GM12801 (cell line): ENCODE data around the gene OSBPL10.

Source experiments
- TF ChIP-seq, protein P1 (sequence below): IDR thresholded peaks from one replicate; pipeline ENCODE4 v1.5.1; 2011; ENCODE audit warnings: control low read depth; ENCODE audit not compliant: insufficient read length; ENCODE audit errors: extremely low read depth

The OSBPL10 gene

GRCh38 chr3:31927811-31928210 lies 53.3 kb downstream of the OSBPL10 start:
- TF ChIP-seq, protein P1, sequence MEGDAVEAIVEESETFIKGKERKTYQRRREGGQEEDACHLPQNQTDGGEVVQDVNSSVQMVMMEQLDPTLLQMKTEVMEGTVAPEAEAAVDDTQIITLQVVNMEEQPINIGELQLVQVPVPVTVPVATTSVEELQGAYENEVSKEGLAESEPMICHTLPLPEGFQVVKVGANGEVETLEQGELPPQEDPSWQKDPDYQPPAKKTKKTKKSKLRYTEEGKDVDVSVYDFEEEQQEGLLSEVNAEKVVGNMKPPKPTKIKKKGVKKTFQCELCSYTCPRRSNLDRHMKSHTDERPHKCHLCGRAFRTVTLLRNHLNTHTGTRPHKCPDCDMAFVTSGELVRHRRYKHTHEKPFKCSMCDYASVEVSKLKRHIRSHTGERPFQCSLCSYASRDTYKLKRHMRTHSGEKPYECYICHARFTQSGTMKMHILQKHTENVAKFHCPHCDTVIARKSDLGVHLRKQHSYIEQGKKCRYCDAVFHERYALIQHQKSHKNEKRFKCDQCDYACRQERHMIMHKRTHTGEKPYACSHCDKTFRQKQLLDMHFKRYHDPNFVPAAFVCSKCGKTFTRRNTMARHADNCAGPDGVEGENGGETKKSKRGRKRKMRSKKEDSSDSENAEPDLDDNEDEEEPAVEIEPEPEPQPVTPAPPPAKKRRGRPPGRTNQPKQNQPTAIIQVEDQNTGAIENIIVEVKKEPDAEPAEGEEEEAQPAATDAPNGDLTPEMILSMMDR, result no peak

GRCh38 chr3:31926543-31926942 lies 54.5 kb downstream of the OSBPL10 start:
- TF ChIP-seq, protein P1, result no peak

DNA sequence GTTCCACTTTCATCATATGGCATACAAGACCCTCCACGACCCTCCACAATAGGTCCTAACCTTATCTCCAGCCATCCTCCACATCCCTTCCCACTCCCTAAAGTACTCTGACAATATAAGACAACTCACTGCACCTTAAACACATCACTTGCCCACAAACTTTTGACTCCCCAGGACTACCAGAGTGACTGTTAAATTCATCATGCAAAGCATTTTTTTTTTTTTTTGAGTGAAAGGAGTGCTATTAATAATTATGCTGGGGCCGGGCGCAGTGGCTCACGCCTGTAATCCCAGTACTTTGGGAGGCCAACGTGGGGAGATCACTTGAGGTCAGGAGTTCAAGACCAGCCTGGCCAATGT lies 55.8 kb downstream of the OSBPL10 start:
- TF ChIP-seq, protein P1, result no peak

- TF ChIP-seq, protein P1, result no peak
Observed at GRCh38 chr3:31924610-31925270, 56.3 kb downstream of the OSBPL10 start.

DNA sequence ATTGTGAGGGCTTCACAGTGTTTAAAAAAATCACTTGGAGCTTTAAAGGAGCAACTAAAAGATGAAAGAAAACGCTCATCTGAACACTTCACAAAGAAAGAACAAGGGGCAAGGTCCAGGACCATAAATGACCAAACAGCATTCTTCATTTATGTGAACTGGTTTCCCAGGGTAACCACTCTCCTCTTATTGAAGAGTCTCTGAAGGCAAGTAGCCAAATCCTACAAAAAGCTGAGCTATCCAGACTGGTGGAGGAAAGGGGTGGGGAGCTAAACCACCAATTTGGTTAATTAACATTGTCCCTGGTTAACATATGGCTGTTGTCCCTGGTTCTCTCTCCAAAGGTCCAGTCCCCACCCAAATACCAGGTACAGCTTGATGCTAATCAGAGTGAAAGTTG lies 58.1 kb downstream of the OSBPL10 start:
- TF ChIP-seq, protein P1, result no peak

DNA sequence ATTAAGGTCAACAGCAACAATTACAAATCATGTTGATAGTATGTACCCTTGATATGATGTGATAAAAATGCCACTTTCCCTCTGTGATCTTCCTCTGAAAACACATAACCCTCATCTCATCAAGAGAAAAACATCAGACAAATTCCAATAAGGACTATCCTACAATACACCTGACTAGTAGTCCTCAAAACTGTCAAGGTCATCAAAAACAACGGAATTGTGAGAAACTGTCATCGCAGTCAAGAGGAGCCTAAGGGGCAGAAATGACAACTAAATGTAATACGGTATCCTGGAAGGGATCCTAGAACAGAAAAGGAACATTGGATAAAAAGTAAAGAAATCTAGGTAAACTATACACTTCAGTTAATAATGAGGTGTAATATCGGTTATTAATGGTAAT lies 59.2 kb downstream of the OSBPL10 start:
- TF ChIP-seq, protein P1, result no peak

GRCh38 chr3:31920310-31920709 lies 60.8 kb downstream of the OSBPL10 start:
- TF ChIP-seq, protein P1, result no peak

DNA sequence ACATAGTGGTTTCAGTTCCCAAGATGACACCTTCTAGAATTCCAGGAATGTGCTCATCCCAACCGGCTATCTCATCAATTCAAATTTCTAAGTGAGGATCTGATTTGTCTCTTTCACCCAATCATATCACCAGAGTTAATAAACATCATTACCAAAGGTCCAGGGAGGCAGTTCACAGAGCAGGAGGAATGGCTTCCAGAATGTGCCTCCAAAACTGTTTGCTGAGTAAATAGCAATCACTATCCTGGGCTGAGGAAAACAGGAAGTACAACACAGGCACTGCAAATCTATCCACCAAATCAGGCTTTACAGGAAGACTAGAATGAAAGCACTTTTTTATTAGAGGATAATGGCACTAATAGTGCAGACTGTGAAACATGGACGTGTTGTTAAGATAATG lies 61.5 kb downstream of the OSBPL10 start:
- TF ChIP-seq, protein P1, result no peak
